H1 (cell line): Measurements from ENCODE around the gene CMKLR1. TPM values are rescaled to one million over a fixed set of nuclear protein-coding genes. Genes with fewer than 3 reads are reported as not detected.

ENCODE experiments used
- BRCA1 ChIP-seq: IDR thresholded peaks from 2 replicates; pipeline ENCODE4 v1.6.1; 2012; ENCODE audit warnings: low read depth, low read length, improper control_type of control experiment
- E2F6 ChIP-seq: IDR thresholded peaks from 2 replicates; pipeline ENCODE4 v1.6.1; 2012; ENCODE audit warnings: inconsistent platforms
- EGR1 ChIP-seq: IDR thresholded peaks from 2 replicates; pipeline ENCODE4 v1.6.1; 2011; ENCODE audit warnings: low read depth, low read length, borderline replicate concordance
- GTF2F1 ChIP-seq: IDR thresholded peaks from 2 replicates; pipeline ENCODE4 v1.6.1; 2012; ENCODE audit warnings: low read depth, low read length, improper control_type of control experiment, borderline replicate concordance
- SIX5 ChIP-seq: IDR thresholded peaks from 2 replicates; pipeline ENCODE4 v1.6.1; 2011; ENCODE audit warnings: mild to moderate bottlenecking, low read depth, low read length
- polyA plus RNA-seq, 7 experiments: library from polyadenylated mRNA; depleted of rRNA in 3 of 7; stranded (reverse) in 5 of 7; unstranded in 2 of 7; fragments of >200 nt in 5 of 7; fragments of 200-250 nt in 2 of 7; gene quantifications; 1 replicate in 5 of 7; 2 replicates in 1 of 7; 4 replicates in 1 of 7; pipeline versions ENCODE4 v1.2.1 to v1.2.3, GENCODE V29; 2011 to 2013; ENCODE audit warnings: missing spikeins in 2 of 7, mixed read lengths in 2 of 7
- total RNA-seq: library from RNA; stranded (reverse); fragmentation: NEBNext Ultra II Directional; extraction: Animal tissue kit (Norgen Biotek cat#: 25700); gene quantifications from 2 replicates; pipeline ENCODE4 v1.2.1, GENCODE V29; 2021

Gene CMKLR1
- total and polyA plus RNA-seq, 2 of the 8 experiments (the other 6 are each of a cell fraction or from before 2014, with no cell fraction given): 2.1 to 2.8 TPM

DNA sequence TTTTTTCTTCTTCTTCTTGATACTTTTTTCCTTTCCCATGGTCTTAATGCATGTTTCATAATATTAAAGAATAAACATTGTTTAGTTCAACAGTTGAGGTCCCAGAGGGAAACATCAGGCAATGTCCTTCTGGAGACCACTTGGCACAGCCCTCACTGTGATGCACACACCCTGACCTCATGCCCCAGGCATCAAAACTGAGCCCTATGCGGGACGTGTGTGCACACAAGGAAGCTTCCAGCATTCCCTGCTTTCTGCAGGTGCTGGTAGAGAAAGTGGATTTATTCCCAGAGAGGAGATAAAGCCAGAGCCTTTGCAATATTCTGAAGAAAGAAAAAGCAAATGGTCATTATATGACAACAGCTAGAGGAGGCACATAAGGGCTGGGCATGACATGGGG, 16.0 kb upstream of the CMKLR1 start (continued):
- TF ChIP-seq GTF2F1: no peak
- no peak for TF ChIP-seq EGR1
- no peak for TF ChIP-seq E2F6
- TF ChIP-seq BRCA1: no peak
- no peak for TF ChIP-seq SIX5
